H9 (cell line): ENCODE results near the gene RNGTT. TPM values are rescaled to one million over a fixed set of nuclear protein-coding genes. Genes with fewer than 3 reads are reported as not detected.
"Not testable (repeated sequence)": the region's sequence is repeated elsewhere in the genome, so short reads cannot be mapped to it uniquely, and the experiment has no call there.

Experiments used
- DNase-seq: peaks from one replicate; pipeline ENCODE4 v3.0.0-alpha.2; 2017
- H2AFZ ChIP-seq: one replicate; pipeline ENCODE4 v1.6.1; 2013; ENCODE audit warnings: mild to moderate bottlenecking, low read length, control low read depth, moderate library complexity
- H2AK5ac ChIP-seq: 2 replicates; pipeline ENCODE4 v1.6.1; 2013; ENCODE audit warnings: low read length, control low read depth, mixed read lengths; ENCODE audit not compliant: insufficient read length
- H2BK120ac ChIP-seq: one replicate; pipeline ENCODE4 v1.6.1; 2013; ENCODE audit warnings: low read depth, mild to moderate bottlenecking, low read length, control low read depth, inconsistent platforms; ENCODE audit not compliant: poor library complexity, severe bottlenecking
- H2BK12ac ChIP-seq: 2 replicates; pipeline ENCODE4 v1.6.1; 2013; ENCODE audit warnings: low read length, control low read depth, mixed read lengths, low read depth; ENCODE audit not compliant: insufficient read length
- H2BK15ac ChIP-seq: 2 replicates; pipeline ENCODE4 v1.6.1; 2013; ENCODE audit warnings: low read depth, low read length, control low read depth
- H2BK20ac ChIP-seq: one replicate; pipeline ENCODE4 v1.6.1; 2013; ENCODE audit warnings: low read depth, mild to moderate bottlenecking, low read length, control low read depth, inconsistent platforms; ENCODE audit not compliant: poor library complexity, severe bottlenecking
- H2BK5ac ChIP-seq: 2 replicates; pipeline ENCODE4 v1.6.1; 2013; ENCODE audit warnings: low read length, control low read depth, mixed read lengths; ENCODE audit not compliant: insufficient read length
- H3K14ac ChIP-seq: 2 replicates; pipeline ENCODE4 v1.6.1; 2013; ENCODE audit warnings: low read length, control low read depth; ENCODE audit not compliant: insufficient read depth
- H3K18ac ChIP-seq: 2 replicates; pipeline ENCODE4 v1.6.1; 2013; ENCODE audit warnings: low read depth, mild to moderate bottlenecking, mixed read lengths, low read length, control low read depth; ENCODE audit not compliant: insufficient read length
- H3K23ac ChIP-seq: 2 replicates; pipeline ENCODE4 v1.6.1; 2013; ENCODE audit warnings: low read length, control low read depth, mixed read lengths, low read depth; ENCODE audit not compliant: insufficient read length
- H3K23me2 ChIP-seq: 2 replicates; pipeline ENCODE4 v1.6.1; 2013; ENCODE audit warnings: low read depth, mild to moderate bottlenecking, mixed read lengths, low read length, control low read depth; ENCODE audit not compliant: insufficient read length, poor library complexity, severe bottlenecking
- H3K27ac ChIP-seq: 2 replicates; pipeline ENCODE4 v1.5.1; 2013; ENCODE audit warnings: low read length, control low read depth, mixed read lengths, low read depth; ENCODE audit not compliant: insufficient read length
- H3K27me3 ChIP-seq: 2 replicates; pipeline ENCODE4 v1.6.1; 2013; ENCODE audit warnings: low read length, control low read depth, inconsistent platforms; ENCODE audit not compliant: insufficient read depth
- H3K4ac ChIP-seq: 2 replicates; pipeline ENCODE4 v1.6.1; 2013; ENCODE audit warnings: low read depth, mild to moderate bottlenecking, control low read depth, inconsistent platforms, low read length, moderate library complexity
- H3K4me1 ChIP-seq: 2 replicates; pipeline ENCODE4 v1.6.1; 2013; ENCODE audit warnings: low read length, control low read depth, inconsistent platforms; ENCODE audit not compliant: insufficient read depth
- H3K4me2 ChIP-seq: 2 replicates; pipeline ENCODE4 v1.6.1; 2013; ENCODE audit warnings: low read length, control low read depth, mixed read lengths; ENCODE audit not compliant: insufficient read length, insufficient read depth
- H3K56ac ChIP-seq: 2 replicates; pipeline ENCODE4 v1.6.1; 2013; ENCODE audit warnings: low read depth, mild to moderate bottlenecking, mixed read lengths, low read length, control low read depth; ENCODE audit not compliant: insufficient read length
- H3K79me1 ChIP-seq: 2 replicates; pipeline ENCODE4 v1.6.1; 2013; ENCODE audit warnings: low read depth, mild to moderate bottlenecking, moderate library complexity, low read length, control low read depth, inconsistent platforms; ENCODE audit not compliant: insufficient read depth, poor library complexity, severe bottlenecking
- H3K79me2 ChIP-seq: 2 replicates; pipeline ENCODE4 v1.6.1; 2013; ENCODE audit warnings: low read length, control low read depth, inconsistent platforms; ENCODE audit not compliant: insufficient read depth
- H3K9ac ChIP-seq: 2 replicates; pipeline ENCODE4 v1.6.1; 2013; ENCODE audit warnings: low read length, control low read depth, mixed read lengths; ENCODE audit not compliant: insufficient read length; ENCODE audit errors: extremely low read depth
- H3K9me3 ChIP-seq: one replicate; pipeline ENCODE4 v1.6.1; 2013; ENCODE audit warnings: low read depth, low read length, inconsistent platforms; ENCODE audit not compliant: control insufficient read depth
- H3T11ph ChIP-seq: one replicate; pipeline ENCODE4 v1.6.1; 2013; ENCODE audit warnings: mild to moderate bottlenecking, low read length, control low read depth, inconsistent platforms
- H4K20me1 ChIP-seq: one replicate; pipeline ENCODE4 v1.6.1; 2013; ENCODE audit not compliant: control insufficient read depth, insufficient read length, insufficient read depth
- H4K5ac ChIP-seq: 2 replicates; pipeline ENCODE4 v1.6.1; 2013; ENCODE audit warnings: low read depth, mild to moderate bottlenecking, mixed read lengths, low read length, control low read depth; ENCODE audit not compliant: insufficient read length
- H4K8ac ChIP-seq: replicated peaks from 2 replicates; pipeline ENCODE4 v1.6.1; 2013; ENCODE audit warnings: low read length, control low read depth, mixed read lengths, low read depth; ENCODE audit not compliant: insufficient read length
- H4K91ac ChIP-seq: 2 replicates; pipeline ENCODE4 v1.6.1; 2013; ENCODE audit warnings: low read depth, mild to moderate bottlenecking, moderate library complexity, mixed read lengths, low read length, control low read depth; ENCODE audit not compliant: insufficient read length
- H3K27ac Mint-ChIP-seq, 3 experiments: 2 replicates in 2 of 3; 3 replicates in 1 of 3; pipeline ENCODE4 v1.8.0; 2020 to 2021; ENCODE audit warnings: mixed read lengths in 3 of 3, mild to moderate bottlenecking in 1 of 3, moderate library complexity in 1 of 3
- H3K27me3 Mint-ChIP-seq: 2 replicates; pipeline ENCODE4 v1.8.0; 2021; ENCODE audit warnings: low read depth, mild to moderate bottlenecking, moderate library complexity, mixed read lengths
- H3K36me3 Mint-ChIP-seq, 3 experiments: 2 replicates in 2 of 3; 3 replicates in 1 of 3; pipeline ENCODE4 v1.8.0; 2020 to 2021; ENCODE audit warnings: low read depth in 3 of 3, mixed read lengths in 3 of 3; ENCODE audit not compliant: insufficient read depth in 1 of 3
- H3K4me1 Mint-ChIP-seq, 2 experiments: 2 replicates each; pipeline ENCODE4 v1.8.0; 2020; ENCODE audit warnings: mixed read lengths in 2 of 2
- H3K4me3 Mint-ChIP-seq, 2 experiments: 2 replicates in 1 of 2; 3 replicates in 1 of 2; pipeline ENCODE4 v1.8.0; 2020 to 2021; ENCODE audit warnings: mild to moderate bottlenecking in 2 of 2, mixed read lengths in 2 of 2, moderate library complexity in 1 of 2
- H3K9me3 Mint-ChIP-seq, 2 experiments: 2 replicates in 1 of 2; 3 replicates in 1 of 2; pipeline ENCODE4 v1.8.0; 2020; ENCODE audit warnings: mild to moderate bottlenecking in 2 of 2, mixed read lengths in 2 of 2, moderate library complexity in 1 of 2
- WGBS: extraction: QIAGEN DNeasy Blood & Tissue Kit; methylation state at CpG from one replicate; pipeline ENCODE4 v1.1.7; 2013; ENCODE audit warnings: missing lambda C conversion rate, low lambda C conversion rate, mixed read lengths; ENCODE audit not compliant: insufficient read length; ENCODE audit errors: extremely low coverage; 5-methylcytosine and 5-hydroxymethylcytosine counted together
- total RNA-seq: library from RNA; stranded (reverse); gene quantifications from 2 replicates; pipeline ENCODE4 v1.2.1, GENCODE V29; 2021
- TF ChIP-seq, protein P1 (sequence below): fragments of 200-600 bp; sonication (generic); conservative IDR thresholded peaks from 3 replicates; pipeline ENCODE4 v1.8.0; 2021; ENCODE audit warnings: antibody characterized with exemption, mild to moderate bottlenecking

Gene RNGTT
- total RNA-seq, 1 experiment from 2014 or later, result 20.5 TPM

- Histone ChIP-seq H2BK15ac (no peak overlapping the region), H2AFZ (no peak overlapping the region), H3K79me2 (no peaks in the 10 kb centered on the region), H2BK120ac (no peak overlapping the region), H2AK5ac (no peak overlapping the region), H2BK12ac (no peak overlapping the region), H3K79me1 (no peaks in the 10 kb centered on the region), H3K56ac (no peak overlapping the region), H4K91ac (no peak overlapping the region), H4K8ac (no peak overlapping the region), H2BK5ac (no peak overlapping the region), H3K9me3 (no peaks in the 10 kb centered on the region), H3K18ac (no peak overlapping the region), H4K5ac (no peak overlapping the region), H3K4ac (no peak overlapping the region), H3K4me2 (no peak overlapping the region), H3K9ac (no peak overlapping the region), H3T11ph (no peak overlapping the region), H3K23me2 (no peaks in the 10 kb centered on the region), H4K20me1 (no peaks in the 10 kb centered on the region), H3K4me1 (no peaks in the 10 kb centered on the region; the same call in 1 of the 2 replicates), H3K27ac (no peak overlapping the region), H3K23ac (no peak overlapping the region), H3K14ac (no peak overlapping the region; the same call in 1 of the 2 replicates), H2BK20ac (no peak overlapping the region), H3K27me3 (no peaks in the 10 kb centered on the region)
- H3K27ac Mint-ChIP-seq, result 0 out of 7 replicates have a peak overlapping the region, but pooled peaks of 2 of the 3 experiments have one; percentile 17 to 44
- no CpG with 5 or more reads among the region's 9 CpGs for WGBS
- no peaks in the 10 kb centered on the region for H3K9me3 Mint-ChIP-seq
- TF ChIP-seq, protein P1, sequence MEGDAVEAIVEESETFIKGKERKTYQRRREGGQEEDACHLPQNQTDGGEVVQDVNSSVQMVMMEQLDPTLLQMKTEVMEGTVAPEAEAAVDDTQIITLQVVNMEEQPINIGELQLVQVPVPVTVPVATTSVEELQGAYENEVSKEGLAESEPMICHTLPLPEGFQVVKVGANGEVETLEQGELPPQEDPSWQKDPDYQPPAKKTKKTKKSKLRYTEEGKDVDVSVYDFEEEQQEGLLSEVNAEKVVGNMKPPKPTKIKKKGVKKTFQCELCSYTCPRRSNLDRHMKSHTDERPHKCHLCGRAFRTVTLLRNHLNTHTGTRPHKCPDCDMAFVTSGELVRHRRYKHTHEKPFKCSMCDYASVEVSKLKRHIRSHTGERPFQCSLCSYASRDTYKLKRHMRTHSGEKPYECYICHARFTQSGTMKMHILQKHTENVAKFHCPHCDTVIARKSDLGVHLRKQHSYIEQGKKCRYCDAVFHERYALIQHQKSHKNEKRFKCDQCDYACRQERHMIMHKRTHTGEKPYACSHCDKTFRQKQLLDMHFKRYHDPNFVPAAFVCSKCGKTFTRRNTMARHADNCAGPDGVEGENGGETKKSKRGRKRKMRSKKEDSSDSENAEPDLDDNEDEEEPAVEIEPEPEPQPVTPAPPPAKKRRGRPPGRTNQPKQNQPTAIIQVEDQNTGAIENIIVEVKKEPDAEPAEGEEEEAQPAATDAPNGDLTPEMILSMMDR, result no peak
- no peak for DNase-seq
- H3K4me1 Mint-ChIP-seq, result peaks cover 27% of the 10 kb centered on the region in 2 experiments
- no peak overlapping the region for H3K4me3 Mint-ChIP-seq
- no peaks in the 10 kb centered on the region for H3K27me3 Mint-ChIP-seq
- H3K36me3 Mint-ChIP-seq, result peaks cover 5 to 13% (median 11%) of the 10 kb centered on the region in 3 experiments; a peak in 5 of 7 replicates
These were observed 54.5 kb downstream of the RNGTT start for GRCh38 chr6:88908598-88909548.

GRCh38 chr6:88907148-88907547, 56.3 kb downstream of the RNGTT start:
- H2BK20ac ChIP-seq, H2BK12ac ChIP-seq, H3K27me3 ChIP-seq, H4K8ac ChIP-seq, H4K91ac ChIP-seq, H3K14ac ChIP-seq, H2BK120ac ChIP-seq, H4K20me1 ChIP-seq, H3K4ac ChIP-seq, H2AFZ ChIP-seq, H3K9ac ChIP-seq, H3K27ac Mint-ChIP-seq, H2BK5ac ChIP-seq, H3K27ac ChIP-seq, H3K56ac ChIP-seq, H2AK5ac ChIP-seq, H3K4me2 ChIP-seq, H3K9me3 ChIP-seq, H3K9me3 Mint-ChIP-seq, H3T11ph ChIP-seq, H2BK15ac ChIP-seq, H3K23me2 ChIP-seq, H4K5ac ChIP-seq, H3K4me1 ChIP-seq, H3K79me2 ChIP-seq, H3K79me1 ChIP-seq, H3K4me3 Mint-ChIP-seq, DNase-seq, H3K23ac ChIP-seq, H3K27me3 Mint-ChIP-seq, H3K18ac ChIP-seq: not testable (repeated sequence)
- peaks cover 8 to 22% (median 11%) of the 10 kb centered on the region in 3 experiments; a peak in 6 of 7 replicates for H3K36me3 Mint-ChIP-seq
- peaks cover 10 to 12% of the 10 kb centered on the region in 2 experiments for H3K4me1 Mint-ChIP-seq
- WGBS, result no CpG with 5 or more reads among the region's 2 CpGs
